Measurements from ENCODE around the gene SNX11.
A peak's percentile ranks its signal among the peaks of the same experiment; 100 is the strongest.

SNX11 gene

GRCh38 chr17:48129981-48130380 is 22.4 kb downstream of the SNX11 start:
- TF ChIP-seq CTCF (IDR thresholded peaks at IDR 0.05), result no peak

- TF ChIP-seq CTCF (IDR thresholded peaks at IDR 0.05), result peak; percentile 90
Observed at GRCh38 chr17:48131216-48131824, 23.8 kb downstream of the SNX11 start.

GRCh38 chr17:48132385-48132784 is 24.8 kb downstream of the SNX11 start:
- no peak for TF ChIP-seq CTCF (IDR thresholded peaks at IDR 0.05)

GRCh38 chr17:48134912-48135480 is 27.4 kb downstream of the SNX11 start:
- TF ChIP-seq CTCF (IDR thresholded peaks at IDR 0.05), result no peak

- no peak for TF ChIP-seq CTCF (IDR thresholded peaks at IDR 0.05)
Observed at GRCh38 chr17:48137656-48138055, 30.1 kb downstream of the SNX11 start.

GRCh38 chr17:48139944-48140343 is 32.4 kb downstream of the SNX11 start:
- no peak for TF ChIP-seq CTCF (IDR thresholded peaks at IDR 0.05)

GRCh38 chr17:48143629-48144028 is 36.1 kb downstream of the SNX11 start:
- TF ChIP-seq CTCF (IDR thresholded peaks at IDR 0.05), result no peak

GRCh38 chr17:48144231-48144630 is 36.7 kb downstream of the SNX11 start:
- TF ChIP-seq CTCF (IDR thresholded peaks at IDR 0.05), result no peak

Data from LNCAP (cell line).